Sciatic nerve (tissue), 2 donors: ENCODE measurements around the gene EPAS1. TPM values are rescaled to one million over a fixed set of nuclear protein-coding genes. Genes with fewer than 3 reads are reported as not detected.

Source experiments
- ATAC-seq: fragments of 200-7000 bp; cut with Tn5 transposase; one replicate; pipeline ENCODE4 v1.9.1; 2020; ENCODE audit warnings: mild to moderate bottlenecking, moderate library complexity
- DNase-seq: peaks from one replicate; pipeline ENCODE4 v3.0.0-alpha.2; 2020; ENCODE audit warnings: low spot score
- intact Hi-C: fragments of 100-400 bp; cut with DNase I; formaldehyde crosslinking; loops from one replicate; pipeline ENCODE4 v1.14.2; 2022
- total RNA-seq: library from RNA; stranded (reverse); fragmentation: NEBNext Ultra II Directional; extraction: Animal tissue kit (Norgen Biotek cat#: 25700); gene quantifications from one replicate; pipeline ENCODE4 v1.2.1, GENCODE V29; 2021
- donor health status: DM: no; HTN: no; CAD: no.
- donor health status: DM: no; HTN: no; CAD: no.

The EPAS1 gene
- total RNA-seq, 1 donor from 2014 or later, result 270 TPM

DNA sequence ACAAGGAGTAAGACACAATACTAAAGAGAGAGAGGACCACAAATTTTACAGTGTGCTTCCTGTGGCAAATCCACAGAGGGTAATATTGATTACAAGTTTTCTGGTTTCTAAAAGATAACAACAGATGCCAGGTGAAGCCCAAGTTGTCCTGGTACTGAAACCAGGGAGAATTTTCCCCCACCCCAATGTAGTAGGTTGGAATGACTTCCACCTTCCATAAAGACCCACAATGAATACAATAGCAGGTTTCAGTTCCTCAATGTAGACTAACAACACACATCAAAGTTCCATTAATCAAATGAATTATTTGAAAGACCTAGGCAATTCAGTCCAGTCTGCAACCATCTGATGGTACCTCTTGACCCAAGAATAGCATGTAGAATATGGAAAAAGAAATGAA lies 138.1 kb downstream of the EPAS1 start:
- ATAC-seq, result no peak
- intact Hi-C loops, result no loop called here
- DNase-seq, result no peak

- no peak for DNase-seq
- no peak for ATAC-seq
- intact Hi-C loops, result no loop called here
These were observed 138.7 kb downstream of the EPAS1 start for GRCh38 chr2:46435796-46436360.

Other genes starting within 250 kb of the EPAS1 start
- not detected for gene TMEM247, start 182.2 kb downstream of the EPAS1 start, total RNA-seq
- 152 TPM for gene RHOQ, start 245.1 kb downstream of the EPAS1 start, total RNA-seq
- 6.7 TPM for gene ATP6V1E2, start 245.2 kb downstream of the EPAS1 start, total RNA-seq